GM23248 (cell line): ENCODE measurements around the gene ABHD1. TPM values are rescaled to one million over a fixed set of nuclear protein-coding genes. Genes with fewer than 3 reads are reported as not detected.

Experiments used
- DNase-seq: peaks from one replicate; pipeline ENCODE4 v3.0.0-alpha.2; 2015
- H2AFZ ChIP-seq: fragments of 200-600 bp; sonication (generic); 2 replicates; pipeline ENCODE4 v1.6.1; 2016; ENCODE audit warnings: antibody characterized with exemption
- H3F3A ChIP-seq: fragments of 200-600 bp; sonication (generic); 2 replicates; pipeline ENCODE4 v1.6.1; 2016; ENCODE audit warnings: mild to moderate bottlenecking, antibody characterized with exemption, mixed run types; ENCODE audit not compliant: insufficient read depth
- H3K27ac ChIP-seq: fragments of 200-600 bp; sonication (generic); 2 replicates; pipeline ENCODE4 v1.5.1; 2016; ENCODE audit warnings: mild to moderate bottlenecking
- H3K27me3 ChIP-seq: fragments of 200-600 bp; sonication (generic); replicated peaks from 2 replicates; pipeline ENCODE4 v1.6.1; 2016; ENCODE audit warnings: mild to moderate bottlenecking; ENCODE audit not compliant: insufficient read depth
- H3K36me3 ChIP-seq: fragments of 200-600 bp; sonication (generic); 2 replicates; pipeline ENCODE4 v1.6.1; 2016; ENCODE audit warnings: low read depth, mild to moderate bottlenecking
- H3K4me1 ChIP-seq: fragments of 200-600 bp; sonication (generic); 2 replicates; pipeline ENCODE4 v1.6.1; 2016; ENCODE audit warnings: mild to moderate bottlenecking; ENCODE audit not compliant: insufficient read depth
- H3K4me2 ChIP-seq: fragments of 200-600 bp; sonication (generic); one replicate; pipeline ENCODE4 v1.6.1; 2016; ENCODE audit warnings: mild to moderate bottlenecking; ENCODE audit not compliant: unreplicated experiment
- H3K4me3 ChIP-seq: fragments of 200-600 bp; sonication (generic); 2 replicates; pipeline ENCODE4 v1.5.1; 2016; ENCODE audit warnings: mild to moderate bottlenecking
- H3K79me2 ChIP-seq: fragments of 200-600 bp; sonication (generic); 2 replicates; pipeline ENCODE4 v1.6.1; 2016; ENCODE audit warnings: mild to moderate bottlenecking; ENCODE audit not compliant: insufficient read depth
- H3K9ac ChIP-seq: fragments of 200-600 bp; sonication (generic); 2 replicates; pipeline ENCODE4 v1.6.1; 2016; ENCODE audit warnings: mild to moderate bottlenecking
- H3K9me2 ChIP-seq: fragments of 200-600 bp; sonication (generic); 2 replicates; pipeline ENCODE4 v1.6.1; 2016; ENCODE audit warnings: mixed run types, mild to moderate bottlenecking, moderate library complexity; ENCODE audit not compliant: insufficient read depth
- H3K9me3 ChIP-seq: fragments of 200-600 bp; sonication (generic); one replicate; pipeline ENCODE4 v1.6.1; 2017; ENCODE audit warnings: low read depth
- H4K20me1 ChIP-seq: fragments of 200-600 bp; sonication (generic); 2 replicates; pipeline ENCODE4 v1.6.0; 2016; ENCODE audit not compliant: insufficient read depth
- EZH2 ChIP-seq: fragments of 200-600 bp; sonication (generic); IDR thresholded peaks from 2 replicates; pipeline ENCODE4 v1.6.1; 2018; ENCODE audit warnings: antibody characterized with exemption, mild to moderate bottlenecking; ENCODE audit not compliant: insufficient read depth, poor library complexity, severe bottlenecking
- EZH2phosphoT487 ChIP-seq: fragments of 200-600 bp; sonication (generic); IDR thresholded peaks from 2 replicates; pipeline ENCODE4 v1.6.1; 2018; ENCODE audit warnings: antibody characterized with exemption, moderate library complexity, mild to moderate bottlenecking, low read depth; ENCODE audit not compliant: insufficient read depth
- WGBS, 2 experiments: methylation state at CpG; one replicate each; pipeline ENCODE4 v1.1.6; 2015 to 2017; ENCODE audit warnings: low lambda C conversion rate in 2 of 2, low coverage in 1 of 2; ENCODE audit errors: missing lambda C conversion rate in 2 of 2; 5-methylcytosine and 5-hydroxymethylcytosine counted together
- in situ Hi-C: fragments of 300-500 bp; cut with MboI; formaldehyde crosslinking; loops from 2 replicates; pipeline ENCODE4 v1.15.0; 2020
- polyA plus RNA-seq: library from polyadenylated mRNA; unstranded; fragments of >200 nt; fragmentation: Nextera tagmentation; extraction: Ambion mirVana; gene quantifications from 2 replicates; pipeline ENCODE4 v1.2.1, GENCODE V29; 2016
- total RNA-seq: library from RNA; depleted of rRNA; stranded (reverse); fragments of >200 nt; shearing (Covaris generic); gene quantifications from 2 replicates; pipeline ENCODE4 v1.2.3, GENCODE V29; 2014

ABHD1 gene
- total and polyA plus RNA-seq, 2 experiments from 2014 or later = not detected

GRCh38 chr2:27097341-27097740, 26.3 kb upstream of the ABHD1 start:
- Histone ChIP-seq H3K36me3 (no peaks in the 10 kb centered on the region), H4K20me1 (no peaks in the 10 kb centered on the region), H3K27ac (no peak overlapping the region), H3K9me2 (no peaks in the 10 kb centered on the region), H3K4me2 (no peak overlapping the region), H3K4me1 (no peaks in the 10 kb centered on the region), H3K9ac (no peak overlapping the region), H2AFZ (no peak overlapping the region), H3K27me3 (no peaks in the 10 kb centered on the region), H3F3A (no peaks in the 10 kb centered on the region), H3K4me3 (no peak overlapping the region), H3K79me2 (no peaks in the 10 kb centered on the region), H3K9me3 (no peaks in the 10 kb centered on the region)
- in situ Hi-C loops = no loop called here
- WGBS, 2 experiments = 62 to 68% methylated on average over 14 of the region's 14 CpGs
- no peak for DNase-seq
- TF ChIP-seq EZH2 (no peak), EZH2phosphoT487 (no peak)

GRCh38 chr2:27099334-27099955, 24.2 kb upstream of the ABHD1 start:
- no peak for DNase-seq
- Histone ChIP-seq H3K9me3 (no peaks in the 10 kb centered on the region), H3K36me3 (no peaks in the 10 kb centered on the region), H4K20me1 (no peaks in the 10 kb centered on the region), H3K79me2 (no peaks in the 10 kb centered on the region), H2AFZ (no peak overlapping the region), H3K9me2 (no peaks in the 10 kb centered on the region), H3K4me2 (no peak overlapping the region), H3K4me1 (no peaks in the 10 kb centered on the region), H3K4me3 (no peak overlapping the region), H3F3A (no peaks in the 10 kb centered on the region), H3K9ac (no peak overlapping the region), H3K27ac (no peak overlapping the region), H3K27me3 (0 out of 2 replicates have a peak, but pooled peaks cover 4% of the 10 kb centered on the region)
- 73 to 77% methylated on average over 16 to 19 of the region's 19 CpGs for WGBS, 2 experiments
- in situ Hi-C loops = no loop called here
- no peak for TF ChIP-seq EZH2phosphoT487

- Histone ChIP-seq H3F3A (no peaks in the 10 kb centered on the region), H3K4me2 (no peak overlapping the region), H3K27me3 (0 out of 2 replicates have a peak, but pooled peaks cover 4% of the 10 kb centered on the region), H3K36me3 (no peaks in the 10 kb centered on the region), H3K9me2 (no peaks in the 10 kb centered on the region), H3K27ac (no peak overlapping the region), H3K79me2 (no peaks in the 10 kb centered on the region), H3K9me3 (no peaks in the 10 kb centered on the region), H3K4me3 (no peak overlapping the region), H3K9ac (no peak overlapping the region), H2AFZ (no peak overlapping the region), H3K4me1 (no peaks in the 10 kb centered on the region), H4K20me1 (no peaks in the 10 kb centered on the region)
- no peak for TF ChIP-seq EZH2
- in situ Hi-C loops = loop anchor here (5.0 to 10.0 kb wide), 2 partner anchors 92 to 185 kb away; partner anchors contain the start of gene TRIM54
- 59 to 66% methylated on average over 10 of the region's 10 CpGs for WGBS, 2 experiments
- DNase-seq = no peak
Observed at GRCh38 chr2:27100036-27100435, 23.6 kb upstream of the ABHD1 start.

- H3K4me1 ChIP-seq = no peaks in the 10 kb centered on the region
- no peak overlapping the region for H3K9ac ChIP-seq
- H4K20me1 ChIP-seq = no peaks in the 10 kb centered on the region
- no peaks in the 10 kb centered on the region for H3K9me3 ChIP-seq
- H3K36me3 ChIP-seq = no peaks in the 10 kb centered on the region
- H3K27ac ChIP-seq = no peak overlapping the region
- in situ Hi-C loops = loop anchor here (5.0 to 10.0 kb wide), 2 partner anchors 90 to 182 kb away; partner anchors contain the start of gene TRIM54
- 0 out of 2 replicates have a peak, but pooled peaks cover 4% of the 10 kb centered on the region for H3K27me3 ChIP-seq
- H3F3A ChIP-seq = no peaks in the 10 kb centered on the region
- H3K4me3 ChIP-seq = no peak overlapping the region
- WGBS, 2 experiments = 73 to 80% methylated on average over 5 of the region's 5 CpGs
- no peak for TF ChIP-seq EZH2phosphoT487
- no peak for TF ChIP-seq EZH2
- no peak overlapping the region for H2AFZ ChIP-seq
- DNase-seq = no peak
- H3K79me2 ChIP-seq = no peaks in the 10 kb centered on the region
- no peak overlapping the region for H3K4me2 ChIP-seq
- H3K9me2 ChIP-seq = no peaks in the 10 kb centered on the region
Observed at GRCh38 chr2:27102329-27102728, 21.3 kb upstream of the ABHD1 start.
